Esophagus muscularis mucosa (tissue), 3 donors: ENCODE data around the gene JUND.

Experiments
- POLR2A ChIP-seq: fragments of 450-650 bp; IDR thresholded peaks from one replicate; pipeline ENCODE4 v1.6.1; 2017; ENCODE audit warnings: antibody characterized with exemption, moderate library complexity, mild to moderate bottlenecking, low read depth
- POLR2AphosphoS5 ChIP-seq, 2 donors: sonication (generic); formaldehyde crosslinking; IDR thresholded peaks; one replicate each; pipeline ENCODE4 v1.6.1; 2017; ENCODE audit warnings: antibody characterized with exemption in 2 of 2
- TF ChIP-seq, protein P1 (sequence below), 3 experiments: fragments of 200-600 bp in 2 of 3; fragments of 450-650 bp in 1 of 3; sonication (generic) in 2 of 3; IDR thresholded peaks; one replicate each; pipeline ENCODE4 v1.5.1; 2017 to 2019; ENCODE audit warnings: antibody characterized with exemption in 3 of 3, mild to moderate bottlenecking in 2 of 3, moderate library complexity in 1 of 3

DNA sequence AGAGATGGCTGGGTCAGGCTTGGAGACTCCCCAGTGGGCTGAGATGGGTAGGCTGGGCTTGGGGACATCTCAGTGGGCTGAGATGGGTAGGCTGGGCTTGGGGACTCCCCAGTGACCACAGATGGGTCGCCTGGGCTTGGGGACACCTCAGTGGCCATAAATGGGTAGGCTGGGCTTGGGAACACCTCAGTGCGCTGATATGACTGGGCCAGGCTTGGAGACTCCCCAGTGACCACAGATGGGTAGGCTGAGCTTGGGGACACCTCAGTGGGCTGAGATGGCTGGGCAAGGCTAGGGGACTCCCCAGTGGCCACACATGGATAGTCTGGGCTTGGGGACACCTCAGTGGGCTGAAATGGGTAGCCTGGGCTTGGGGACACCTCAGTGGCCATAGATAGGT is 19.9 kb downstream of the JUND start:
- TF ChIP-seq, protein P1, sequence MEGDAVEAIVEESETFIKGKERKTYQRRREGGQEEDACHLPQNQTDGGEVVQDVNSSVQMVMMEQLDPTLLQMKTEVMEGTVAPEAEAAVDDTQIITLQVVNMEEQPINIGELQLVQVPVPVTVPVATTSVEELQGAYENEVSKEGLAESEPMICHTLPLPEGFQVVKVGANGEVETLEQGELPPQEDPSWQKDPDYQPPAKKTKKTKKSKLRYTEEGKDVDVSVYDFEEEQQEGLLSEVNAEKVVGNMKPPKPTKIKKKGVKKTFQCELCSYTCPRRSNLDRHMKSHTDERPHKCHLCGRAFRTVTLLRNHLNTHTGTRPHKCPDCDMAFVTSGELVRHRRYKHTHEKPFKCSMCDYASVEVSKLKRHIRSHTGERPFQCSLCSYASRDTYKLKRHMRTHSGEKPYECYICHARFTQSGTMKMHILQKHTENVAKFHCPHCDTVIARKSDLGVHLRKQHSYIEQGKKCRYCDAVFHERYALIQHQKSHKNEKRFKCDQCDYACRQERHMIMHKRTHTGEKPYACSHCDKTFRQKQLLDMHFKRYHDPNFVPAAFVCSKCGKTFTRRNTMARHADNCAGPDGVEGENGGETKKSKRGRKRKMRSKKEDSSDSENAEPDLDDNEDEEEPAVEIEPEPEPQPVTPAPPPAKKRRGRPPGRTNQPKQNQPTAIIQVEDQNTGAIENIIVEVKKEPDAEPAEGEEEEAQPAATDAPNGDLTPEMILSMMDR (IDR thresholded peaks at IDR 0.05): no peak
- TF ChIP-seq POLR2AphosphoS5 (IDR thresholded peaks at IDR 0.05) (no peak), POLR2A (no peak)
